ENCODE results near the gene ZGPAT. TPM values are rescaled to one million over a fixed set of nuclear protein-coding genes. Genes with fewer than 3 reads are reported as not detected.
"Not testable (repeated sequence)": the region's sequence is repeated elsewhere in the genome, so short reads cannot be mapped to it uniquely, and the experiment has no call there.

Gene ZGPAT
- total RNA-seq, 1 donor from 2014 or later, result 36.7 TPM

- H3K27me3 Mint-ChIP-seq (ENCODE audit: insufficient read depth), result no peaks in the 10 kb centered on the region
- no peaks in the 10 kb centered on the region for H3K4me1 Mint-ChIP-seq (ENCODE audit: low read depth)
- peaks cover 16% of the 10 kb centered on the region for H3K36me3 Mint-ChIP-seq (ENCODE audit: low read depth)
- H3K4me3 Mint-ChIP-seq, result no peak overlapping the region
- H3K9me3 Mint-ChIP-seq, result no peaks in the 10 kb centered on the region
- no peak overlapping the region for H3K27ac Mint-ChIP-seq
- intact Hi-C loops (cut with micrococcal nuclease), result no loop called here
- DNase-seq (ENCODE audit: low spot score), result no peak
Observed at GRCh38 chr20:63665708-63666107, 42.1 kb upstream of the ZGPAT start.

DNA sequence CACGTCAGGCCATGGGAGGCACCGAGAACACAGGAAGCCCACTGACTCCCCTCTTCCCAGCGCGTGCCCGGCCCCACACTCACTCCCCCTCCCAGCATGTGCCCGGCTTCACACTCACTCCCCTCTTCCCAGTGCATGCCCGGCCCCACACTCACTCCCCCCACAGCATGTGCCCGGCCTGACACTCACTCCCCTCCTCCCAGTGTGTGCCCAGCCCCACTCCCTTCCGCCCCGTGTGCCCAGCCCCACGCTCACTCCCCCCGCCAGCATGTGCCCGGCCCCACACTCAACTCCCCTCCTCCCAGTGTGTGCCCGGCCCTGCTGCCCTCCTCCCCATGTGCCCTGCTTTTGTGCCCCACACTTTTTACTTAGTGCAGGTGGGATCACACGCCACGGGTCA, 40.0 kb upstream of the ZGPAT start:
- Mint-ChIP-seq H3K36me3 (ENCODE audit: low read depth) (peaks cover 13% of the 10 kb centered on the region), H3K27me3 (ENCODE audit: insufficient read depth) (no peaks in the 10 kb centered on the region), H3K4me1 (ENCODE audit: low read depth) (no peaks in the 10 kb centered on the region), H3K9me3 (no peaks in the 10 kb centered on the region), H3K4me3 (no peak overlapping the region), H3K27ac (no peak overlapping the region)
- intact Hi-C loops (cut with micrococcal nuclease), result no loop called here
- DNase-seq (ENCODE audit: low spot score), result no peak

DNA sequence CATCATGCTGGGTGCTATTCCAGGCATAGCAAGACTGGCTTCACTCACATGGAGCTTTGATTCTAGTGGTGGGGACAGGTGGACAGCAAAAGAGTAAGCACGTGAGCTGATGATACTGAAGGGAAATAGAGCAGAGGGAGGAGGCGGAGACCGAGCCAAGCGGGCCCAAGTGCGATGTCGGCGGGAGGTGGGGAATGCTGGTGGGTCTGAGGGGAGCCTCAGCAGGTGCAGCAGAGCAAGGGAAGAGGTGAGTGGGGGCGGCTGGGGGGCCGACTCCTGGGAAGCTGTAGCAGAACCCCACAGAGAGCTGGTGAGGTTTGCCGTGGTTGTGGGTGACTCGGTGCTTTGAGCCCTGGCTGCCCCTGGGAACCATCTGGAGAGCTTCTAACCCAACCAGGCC, 39.5 kb upstream of the ZGPAT start:
- no peak overlapping the region for H3K4me3 Mint-ChIP-seq
- H3K4me1 Mint-ChIP-seq (ENCODE audit: low read depth), result no peaks in the 10 kb centered on the region
- H3K9me3 Mint-ChIP-seq, result no peaks in the 10 kb centered on the region
- no peak overlapping the region for H3K27ac Mint-ChIP-seq
- no peaks in the 10 kb centered on the region for H3K27me3 Mint-ChIP-seq (ENCODE audit: insufficient read depth)
- peaks cover 13% of the 10 kb centered on the region for H3K36me3 Mint-ChIP-seq (ENCODE audit: low read depth)
- intact Hi-C loops (cut with micrococcal nuclease), result no loop called here
- DNase-seq (ENCODE audit: low spot score), result no peak

DNA sequence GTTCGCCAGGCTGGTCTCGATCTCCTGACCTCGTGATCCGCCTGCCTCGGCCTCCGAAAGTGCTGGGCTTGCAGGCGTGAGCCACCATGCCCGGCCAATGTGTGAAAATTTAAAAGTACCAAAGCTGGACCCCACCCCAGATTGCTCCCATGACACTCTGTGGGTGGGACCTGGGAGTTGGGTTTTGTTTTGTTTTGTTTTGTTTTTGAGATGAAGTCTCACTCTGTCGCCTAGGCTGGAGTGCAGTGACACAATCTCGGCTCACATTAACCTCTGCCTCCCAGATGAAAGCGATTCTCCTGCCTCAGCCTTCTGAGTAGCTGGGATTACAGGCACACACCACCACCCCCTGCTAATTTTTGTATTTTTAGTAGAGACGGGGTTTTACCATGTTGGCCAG, 36.1 kb upstream of the ZGPAT start:
- H3K27me3 Mint-ChIP-seq (ENCODE audit: insufficient read depth); H3K9me3 Mint-ChIP-seq; DNase-seq (ENCODE audit: low spot score); H3K4me1 Mint-ChIP-seq (ENCODE audit: low read depth); intact Hi-C loops (cut with micrococcal nuclease); H3K4me3 Mint-ChIP-seq; H3K27ac Mint-ChIP-seq: not testable (repeated sequence)
- peaks cover 18% of the 10 kb centered on the region for H3K36me3 Mint-ChIP-seq (ENCODE audit: low read depth)

GRCh38 chr20:63672666-63673065, 35.2 kb upstream of the ZGPAT start:
- Mint-ChIP-seq H3K9me3 (no peaks in the 10 kb centered on the region), H3K36me3 (ENCODE audit: low read depth) (peaks cover 20% of the 10 kb centered on the region), H3K4me3 (no peak overlapping the region), H3K4me1 (ENCODE audit: low read depth) (no peaks in the 10 kb centered on the region), H3K27ac (no peak overlapping the region), H3K27me3 (ENCODE audit: insufficient read depth) (no peaks in the 10 kb centered on the region)
- no peak for DNase-seq (ENCODE audit: low spot score)
- intact Hi-C loops (cut with micrococcal nuclease), result no loop called here

DNA sequence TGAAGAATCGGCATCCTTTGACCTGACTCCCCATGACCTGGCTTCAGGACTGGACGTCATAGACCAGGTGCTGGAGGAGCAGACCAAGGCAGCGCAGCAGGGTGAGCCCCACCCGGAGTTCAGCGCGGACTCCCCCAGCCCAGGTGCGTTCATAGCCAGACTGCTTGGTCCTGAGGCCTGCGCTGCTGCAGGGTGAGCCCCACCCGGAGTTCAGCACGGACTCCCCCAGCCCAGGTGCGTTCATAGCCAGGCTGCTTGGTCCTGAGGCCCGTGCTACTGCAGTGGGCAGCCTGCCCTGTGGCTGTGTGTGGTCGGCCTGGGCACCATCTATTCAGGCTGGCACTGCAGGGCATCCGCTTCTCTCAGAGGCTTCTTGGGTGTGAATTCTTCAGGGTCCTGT, 33.9 kb upstream of the ZGPAT start:
- Mint-ChIP-seq H3K27ac (no peak overlapping the region), H3K36me3 (ENCODE audit: low read depth) (peaks cover 20% of the 10 kb centered on the region), H3K9me3 (no peaks in the 10 kb centered on the region), H3K27me3 (ENCODE audit: insufficient read depth) (no peaks in the 10 kb centered on the region), H3K4me3 (no peak overlapping the region), H3K4me1 (ENCODE audit: low read depth) (no peaks in the 10 kb centered on the region)
- no peak for DNase-seq (ENCODE audit: low spot score)
- intact Hi-C loops (cut with micrococcal nuclease), result no loop called here

GRCh38 chr20:63675681-63676368, 32.0 kb upstream of the ZGPAT start:
- Mint-ChIP-seq H3K27ac (no peak overlapping the region), H3K9me3 (no peaks in the 10 kb centered on the region), H3K4me3 (no peak overlapping the region), H3K27me3 (ENCODE audit: insufficient read depth) (no peaks in the 10 kb centered on the region), H3K4me1 (ENCODE audit: low read depth) (no peaks in the 10 kb centered on the region), H3K36me3 (ENCODE audit: low read depth) (peaks cover 15% of the 10 kb centered on the region)
- intact Hi-C loops (cut with micrococcal nuclease), result no loop called here
- no peak for DNase-seq (ENCODE audit: low spot score)

GRCh38 chr20:63678071-63678470, 29.8 kb upstream of the ZGPAT start:
- H3K27me3 Mint-ChIP-seq (ENCODE audit: insufficient read depth), result no peaks in the 10 kb centered on the region
- intact Hi-C loops (cut with micrococcal nuclease), result no loop called here
- no peaks in the 10 kb centered on the region for H3K9me3 Mint-ChIP-seq
- H3K36me3 Mint-ChIP-seq (ENCODE audit: low read depth), result peaks cover 15% of the 10 kb centered on the region
- no peaks in the 10 kb centered on the region for H3K4me1 Mint-ChIP-seq (ENCODE audit: low read depth)
- no peak overlapping the region for H3K4me3 Mint-ChIP-seq
- DNase-seq (ENCODE audit: low spot score), result no peak
- no peak overlapping the region for H3K27ac Mint-ChIP-seq

- Mint-ChIP-seq H3K36me3 (ENCODE audit: low read depth) (peaks cover 16% of the 10 kb centered on the region), H3K9me3 (no peaks in the 10 kb centered on the region), H3K27me3 (ENCODE audit: insufficient read depth) (no peaks in the 10 kb centered on the region), H3K4me3 (no peak overlapping the region), H3K4me1 (ENCODE audit: low read depth) (no peaks in the 10 kb centered on the region), H3K27ac (peak overlapping the region; percentile 57)
- DNase-seq (ENCODE audit: low spot score), result no peak
- intact Hi-C loops (cut with micrococcal nuclease), result no loop called here
Observed at GRCh38 chr20:63678667-63679465, 29.0 kb upstream of the ZGPAT start.

DNA sequence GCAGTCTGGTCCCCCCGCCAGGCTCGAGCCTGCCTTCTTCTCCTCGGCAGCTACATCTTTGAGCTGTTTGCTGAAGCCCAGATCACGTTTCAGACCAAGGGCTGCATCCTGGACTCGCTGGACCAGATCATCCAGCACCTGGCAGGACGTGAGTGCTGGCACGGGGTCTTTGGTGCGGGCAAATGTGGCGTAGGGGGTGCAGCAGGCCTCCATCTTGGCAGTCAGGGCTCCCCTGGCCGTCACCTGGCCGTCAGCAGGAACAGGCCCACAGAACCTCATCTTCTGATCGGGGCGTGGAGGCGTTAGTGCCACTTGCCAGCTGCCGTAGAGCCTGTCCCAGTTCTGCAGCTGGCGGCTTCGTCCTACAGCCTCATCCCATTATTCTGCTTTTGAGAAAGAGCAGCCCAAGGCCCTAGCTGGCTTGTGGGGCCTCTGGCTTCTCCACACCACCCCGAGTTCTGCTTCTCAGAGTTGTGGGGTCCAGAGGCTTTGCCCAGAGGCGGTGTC, 28.0 kb upstream of the ZGPAT start:
- Mint-ChIP-seq H3K27ac (no peak overlapping the region), H3K9me3 (no peaks in the 10 kb centered on the region), H3K36me3 (ENCODE audit: low read depth) (peaks cover 16% of the 10 kb centered on the region), H3K27me3 (ENCODE audit: insufficient read depth) (no peaks in the 10 kb centered on the region), H3K4me1 (ENCODE audit: low read depth) (no peaks in the 10 kb centered on the region), H3K4me3 (no peak overlapping the region)
- no peak for DNase-seq (ENCODE audit: low spot score)
- intact Hi-C loops (cut with micrococcal nuclease), result no loop called here

- Mint-ChIP-seq H3K4me3 (no peak overlapping the region), H3K36me3 (ENCODE audit: low read depth) (peaks cover 16% of the 10 kb centered on the region), H3K4me1 (ENCODE audit: low read depth) (no peaks in the 10 kb centered on the region), H3K9me3 (no peaks in the 10 kb centered on the region), H3K27ac (no peak overlapping the region), H3K27me3 (ENCODE audit: insufficient read depth) (no peaks in the 10 kb centered on the region)
- no peak for DNase-seq (ENCODE audit: low spot score)
- intact Hi-C loops (cut with micrococcal nuclease), result no loop called here
Observed at GRCh38 chr20:63680427-63680826, 27.4 kb upstream of the ZGPAT start.

DNA sequence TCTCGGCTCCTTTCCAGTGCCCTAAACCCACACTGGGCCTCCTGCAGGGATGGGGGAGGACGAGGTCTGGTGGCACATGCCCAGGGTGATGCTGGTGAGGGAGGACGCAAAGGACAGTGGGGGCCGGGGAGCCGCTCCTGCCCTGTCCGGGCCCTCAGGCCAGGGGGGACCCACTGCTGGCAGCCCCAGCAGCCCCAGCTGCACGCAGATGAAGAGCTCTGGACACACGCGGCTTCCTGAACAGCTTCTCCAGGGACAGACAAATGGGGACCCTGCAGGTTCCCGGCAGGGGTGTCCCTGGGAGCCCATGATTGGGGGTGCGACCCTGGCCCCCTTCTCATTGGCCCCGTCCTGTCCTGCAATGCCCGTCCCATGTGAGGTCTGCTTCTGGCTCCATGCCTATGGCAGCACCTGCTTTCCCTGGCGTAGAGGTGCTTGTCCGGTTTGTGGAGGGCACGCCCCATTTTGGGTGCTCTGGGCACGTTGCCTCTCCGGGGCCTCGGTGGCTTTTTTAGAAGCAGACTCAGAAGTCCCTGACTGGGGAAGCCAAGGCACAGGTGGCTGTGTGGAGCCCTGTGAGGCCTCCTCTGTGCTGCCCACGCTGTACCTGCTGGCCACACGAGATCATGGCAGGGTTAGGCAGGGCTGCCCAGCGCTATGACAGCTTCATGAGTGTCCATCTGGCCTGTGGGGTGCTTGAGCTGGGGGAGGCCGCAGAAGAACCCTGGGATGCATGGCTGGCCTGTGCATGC, 26.8 kb upstream of the ZGPAT start:
- Mint-ChIP-seq H3K9me3 (no peaks in the 10 kb centered on the region), H3K4me1 (ENCODE audit: low read depth) (no peaks in the 10 kb centered on the region), H3K27ac (no peak overlapping the region), H3K36me3 (ENCODE audit: low read depth) (peaks cover 13% of the 10 kb centered on the region), H3K27me3 (ENCODE audit: insufficient read depth) (no peaks in the 10 kb centered on the region), H3K4me3 (no peak overlapping the region)
- intact Hi-C loops (cut with micrococcal nuclease), result no loop called here
- DNase-seq (ENCODE audit: low spot score), result no peak

GRCh38 chr20:63681609-63682142, 26.2 kb upstream of the ZGPAT start:
- Mint-ChIP-seq H3K9me3 (no peaks in the 10 kb centered on the region), H3K27me3 (ENCODE audit: insufficient read depth) (no peaks in the 10 kb centered on the region), H3K27ac (no peak overlapping the region), H3K4me3 (no peak overlapping the region), H3K36me3 (ENCODE audit: low read depth) (peaks cover 13% of the 10 kb centered on the region), H3K4me1 (ENCODE audit: low read depth) (no peaks in the 10 kb centered on the region)
- intact Hi-C loops (cut with micrococcal nuclease), result no loop called here
- no peak for DNase-seq (ENCODE audit: low spot score)

All from activated T-helper 1 cell treated with anti-CD3 and anti-CD28 coated beads, Interleukin-12 subunit alpha, Interleukin-12 subunit beta, Interleukin-2, Interleukin-4 antibody, amounts not matched to agents 30 ng/mL and 10 ng/mL and 1 ng/mL, durations not matched to agents 14 hours and 24 hours and 36 hours (primary cell).